HepG2 (cell line): Measurements from ENCODE around the gene IRF4. TPM values are rescaled to one million over a fixed set of nuclear protein-coding genes. Genes with fewer than 3 reads are reported as not detected.
A peak's percentile ranks its signal among the peaks of the same experiment; 100 is the strongest.

Experiments
- AHR ChIP-seq: IDR thresholded peaks from 2 replicates; pipeline ENCODE4 v1.6.1; 2018; ENCODE audit warnings: missing genetic modification reagents, missing compliant biosample characterization
- BCLAF1 ChIP-seq: fragments of 450-650 bp; IDR thresholded peaks from 2 replicates; pipeline ENCODE4 v1.6.1; 2017; ENCODE audit warnings: mild to moderate bottlenecking
- GRHL1 ChIP-seq: sonication (generic); formaldehyde crosslinking; conservative IDR thresholded peaks from 2 replicates; pipeline ENCODE4 v1.8.0; 2022; ENCODE audit warnings: missing genetic modification reagents
- HNF1A ChIP-seq, 2 experiments: sonication (generic) in 1 of 2; formaldehyde crosslinking in 1 of 2; IDR thresholded peaks; 2 replicates each; pipeline versions ENCODE4 v1.4.0 to v1.6.1; 2016 to 2020; ENCODE audit warnings: borderline replicate concordance in 1 of 2, low read depth in 1 of 2, mild to moderate bottlenecking in 1 of 2, missing genetic modification reagents in 1 of 2
- RXRB ChIP-seq: IDR thresholded peaks from 2 replicates; pipeline ENCODE4 v1.6.1; 2016; ENCODE audit warnings: borderline replicate concordance, missing genetic modification reagents, missing compliant biosample characterization
- TBX3 ChIP-seq: fragments of 450-650 bp; IDR thresholded peaks from 2 replicates; pipeline ENCODE4 v1.6.1; 2017; ENCODE audit warnings: antibody characterized with exemption, mild to moderate bottlenecking, inconsistent platforms, borderline replicate concordance
- ZFP36L1 ChIP-seq: sonication (generic); formaldehyde crosslinking; IDR thresholded peaks from 2 replicates; pipeline ENCODE4 v1.8.0; 2022; ENCODE audit warnings: mild to moderate bottlenecking, missing genetic modification reagents, moderate library complexity
- ZNF235 ChIP-seq: sonication (generic); formaldehyde crosslinking; IDR thresholded peaks from 2 replicates; pipeline ENCODE4 v1.8.1; 2023; ENCODE audit warnings: mild to moderate bottlenecking, missing genetic modification reagents, borderline replicate concordance
- ZNF446 ChIP-seq: sonication (generic); formaldehyde crosslinking; IDR thresholded peaks from 2 replicates; pipeline ENCODE4 v1.5.0; 2020; ENCODE audit warnings: mild to moderate bottlenecking, missing genetic modification reagents
- ZNF557 ChIP-seq: sonication (generic); formaldehyde crosslinking; IDR thresholded peaks from 2 replicates; pipeline ENCODE4 v1.4.0; 2020; ENCODE audit warnings: missing genetic modification reagents
- ZNF678 ChIP-seq: sonication (generic); formaldehyde crosslinking; IDR thresholded peaks from 2 replicates; pipeline ENCODE4 v1.4.0; 2020; ENCODE audit warnings: mild to moderate bottlenecking, missing genetic modification reagents
- ZSCAN21 ChIP-seq: sonication (generic); formaldehyde crosslinking; IDR thresholded peaks from 2 replicates; pipeline ENCODE4 v1.8.0; 2022; ENCODE audit warnings: mild to moderate bottlenecking, missing genetic modification reagents, moderate library complexity, borderline replicate concordance
- polyA plus RNA-seq, 8 experiments: library from polyadenylated mRNA; depleted of rRNA in 3 of 8; stranded (reverse) in 7 of 8; unstranded in 1 of 8; fragments of >200 nt; fragmentation: Illumina TruSeq in 4 of 8; extraction: Trizol in 4 of 8; gene quantifications; 2 replicates each; pipeline versions ENCODE4 v1.2.1 to v1.2.3, GENCODE V29; 2011 to 2016; ENCODE audit warnings: low read depth in 4 of 8, missing spikeins in 1 of 8, mixed read lengths in 1 of 8; ENCODE audit not compliant: insufficient read depth in 1 of 8
- total RNA-seq, 5 experiments: library from RNA; depleted of rRNA; stranded (reverse); fragments of >200 nt; fragmentation: Illumina TruSeq; extraction: Trizol; gene quantifications; 2 replicates each; pipeline ENCODE4 v1.2.3, GENCODE V29; 2016; ENCODE audit warnings: low read depth in 1 of 5
- TF ChIP-seq, protein P1 (sequence below): sonication (generic); formaldehyde crosslinking; IDR thresholded peaks from 2 replicates; pipeline ENCODE4 v1.9.0; 2021; ENCODE audit warnings: mild to moderate bottlenecking, missing genetic modification reagents

Gene IRF4
- total and polyA plus RNA-seq, 2 of the 13 experiments (the other 11 are each of a cell fraction or from before 2014, with no cell fraction given): 0.07 to 0.09 TPM

DNA sequence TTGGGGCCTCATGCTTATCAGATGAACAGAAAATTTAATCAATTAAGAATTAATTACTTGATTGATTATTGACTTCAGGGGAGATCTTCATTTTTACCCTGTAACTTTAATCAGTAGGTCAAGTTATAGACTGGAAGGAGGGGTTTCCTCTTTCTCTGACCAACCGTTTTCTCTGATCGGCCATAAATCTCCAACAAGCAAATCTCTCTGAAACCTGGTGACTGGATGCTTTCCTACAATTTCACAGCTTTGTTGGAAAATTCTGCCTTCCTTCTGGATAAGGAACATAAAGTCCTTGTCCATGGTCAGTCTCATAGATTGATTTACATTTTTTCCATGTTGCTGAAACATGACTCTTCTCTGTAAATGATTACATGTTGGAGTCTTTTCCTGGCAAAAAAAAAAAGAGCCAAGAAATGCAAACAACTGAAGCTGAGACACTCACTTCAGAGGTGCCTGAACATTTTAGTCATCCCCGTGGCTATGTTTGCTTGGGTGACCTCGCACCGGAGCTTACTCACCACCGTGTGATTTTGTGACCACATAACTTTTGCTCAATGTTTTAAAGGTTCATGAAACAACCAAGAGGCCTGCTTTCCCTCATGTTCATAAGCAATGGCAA lies 31.0 kb downstream of the IRF4 start (continued):
- TF ChIP-seq HNF1A (IDR thresholded peaks at IDR 0.05; ENCODE audit: low read depth): peak; percentile 65
- peak; percentile 42; the same call in 1 of the 2 replicates for TF ChIP-seq HNF1A (CRISPR knock-in tag; IDR thresholded peaks at IDR 0.05; ENCODE audit: borderline replicate concordance)
- no peak for TF ChIP-seq ZNF557
- TF ChIP-seq ZNF235 (CRISPR knock-in tag): no peak
- no peak for TF ChIP-seq ZFP36L1 (CRISPR knock-in tag)
- peak; percentile 35; the same call in 1 of the 2 replicates for TF ChIP-seq TBX3
- no peak for TF ChIP-seq AHR
- no peak for TF ChIP-seq GRHL1 (CRISPR knock-in tag)
- TF ChIP-seq RXRB: no peak; the same call in 1 of the 2 replicates
- TF ChIP-seq ZNF678: no peak
- TF ChIP-seq ZSCAN21 (CRISPR knock-in tag): no peak
- TF ChIP-seq BCLAF1: no peak
- TF ChIP-seq, protein P1, sequence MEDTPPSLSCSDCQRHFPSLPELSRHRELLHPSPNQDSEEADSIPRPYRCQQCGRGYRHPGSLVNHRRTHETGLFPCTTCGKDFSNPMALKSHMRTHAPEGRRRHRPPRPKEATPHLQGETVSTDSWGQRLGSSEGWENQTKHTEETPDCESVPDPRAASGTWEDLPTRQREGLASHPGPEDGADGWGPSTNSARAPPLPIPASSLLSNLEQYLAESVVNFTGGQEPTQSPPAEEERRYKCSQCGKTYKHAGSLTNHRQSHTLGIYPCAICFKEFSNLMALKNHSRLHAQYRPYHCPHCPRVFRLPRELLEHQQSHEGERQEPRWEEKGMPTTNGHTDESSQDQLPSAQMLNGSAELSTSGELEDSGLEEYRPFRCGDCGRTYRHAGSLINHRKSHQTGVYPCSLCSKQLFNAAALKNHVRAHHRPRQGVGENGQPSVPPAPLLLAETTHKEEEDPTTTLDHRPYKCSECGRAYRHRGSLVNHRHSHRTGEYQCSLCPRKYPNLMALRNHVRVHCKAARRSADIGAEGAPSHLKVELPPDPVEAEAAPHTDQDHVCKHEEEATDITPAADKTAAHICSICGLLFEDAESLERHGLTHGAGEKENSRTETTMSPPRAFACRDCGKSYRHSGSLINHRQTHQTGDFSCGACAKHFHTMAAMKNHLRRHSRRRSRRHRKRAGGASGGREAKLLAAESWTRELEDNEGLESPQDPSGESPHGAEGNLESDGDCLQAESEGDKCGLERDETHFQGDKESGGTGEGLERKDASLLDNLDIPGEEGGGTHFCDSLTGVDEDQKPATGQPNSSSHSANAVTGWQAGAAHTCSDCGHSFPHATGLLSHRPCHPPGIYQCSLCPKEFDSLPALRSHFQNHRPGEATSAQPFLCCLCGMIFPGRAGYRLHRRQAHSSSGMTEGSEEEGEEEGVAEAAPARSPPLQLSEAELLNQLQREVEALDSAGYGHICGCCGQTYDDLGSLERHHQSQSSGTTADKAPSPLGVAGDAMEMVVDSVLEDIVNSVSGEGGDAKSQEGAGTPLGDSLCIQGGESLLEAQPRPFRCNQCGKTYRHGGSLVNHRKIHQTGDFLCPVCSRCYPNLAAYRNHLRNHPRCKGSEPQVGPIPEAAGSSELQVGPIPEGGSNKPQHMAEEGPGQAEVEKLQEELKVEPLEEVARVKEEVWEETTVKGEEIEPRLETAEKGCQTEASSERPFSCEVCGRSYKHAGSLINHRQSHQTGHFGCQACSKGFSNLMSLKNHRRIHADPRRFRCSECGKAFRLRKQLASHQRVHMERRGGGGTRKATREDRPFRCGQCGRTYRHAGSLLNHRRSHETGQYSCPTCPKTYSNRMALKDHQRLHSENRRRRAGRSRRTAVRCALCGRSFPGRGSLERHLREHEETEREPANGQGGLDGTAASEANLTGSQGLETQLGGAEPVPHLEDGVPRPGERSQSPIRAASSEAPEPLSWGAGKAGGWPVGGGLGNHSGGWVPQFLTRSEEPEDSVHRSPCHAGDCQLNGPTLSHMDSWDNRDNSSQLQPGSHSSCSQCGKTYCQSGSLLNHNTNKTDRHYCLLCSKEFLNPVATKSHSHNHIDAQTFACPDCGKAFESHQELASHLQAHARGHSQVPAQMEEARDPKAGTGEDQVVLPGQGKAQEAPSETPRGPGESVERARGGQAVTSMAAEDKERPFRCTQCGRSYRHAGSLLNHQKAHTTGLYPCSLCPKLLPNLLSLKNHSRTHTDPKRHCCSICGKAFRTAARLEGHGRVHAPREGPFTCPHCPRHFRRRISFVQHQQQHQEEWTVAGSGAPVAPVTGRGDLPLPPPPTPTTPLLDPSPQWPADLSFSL (CRISPR knock-in tag): no peak
- no peak for TF ChIP-seq ZNF446
